Measurements from ENCODE around the gene MUC5B. TPM values are rescaled to one million over a fixed set of nuclear protein-coding genes. Genes with fewer than 3 reads are reported as not detected.
"Not testable (repeated sequence)": the region's sequence is repeated elsewhere in the genome, so short reads cannot be mapped to it uniquely, and the experiment has no call there.

MUC5B gene
- total and polyA plus RNA-seq, 2 experiments from 2014 or later: not detected

- H3K79me2 ChIP-seq (ENCODE audit: insufficient read depth): not testable (repeated sequence)
Observed at GRCh38 chr11:1248951-1249350, 26.1 kb downstream of the MUC5B start.

GRCh38 chr11:1250411-1250810, 27.5 kb downstream of the MUC5B start:
- H3K27ac ChIP-seq; H3F3A ChIP-seq (ENCODE audit: insufficient read depth); H3K4me3 ChIP-seq; H4K20me1 ChIP-seq (ENCODE audit: insufficient read depth); H3K4me1 ChIP-seq (ENCODE audit: insufficient read depth); H3K9ac ChIP-seq; H3K9me2 ChIP-seq (ENCODE audit: insufficient read depth); DNase-seq; H3K79me2 ChIP-seq (ENCODE audit: insufficient read depth); in situ Hi-C loops (cut with MboI); H3K9me3 ChIP-seq (ENCODE audit: low read depth); H3K4me2 ChIP-seq (ENCODE audit: unreplicated experiment); H3K27me3 ChIP-seq (replicated peaks; ENCODE audit: insufficient read depth); H3K36me3 ChIP-seq (ENCODE audit: low read depth); H2AFZ ChIP-seq: not testable (repeated sequence)
- WGBS, 2 experiments (ENCODE audit: low coverage in 1 of 2, low lambda C conversion rate in 2 of 2, missing lambda C conversion rate in 2 of 2): 70 to 79% methylated on average over 5 of the region's 12 CpGs

More at GRCh38 chr11:1248951-1249350, 26.1 kb downstream of the MUC5B start:
- H3K4me1 ChIP-seq (ENCODE audit: insufficient read depth); H3K4me3 ChIP-seq; H4K20me1 ChIP-seq (ENCODE audit: insufficient read depth); H3K9me3 ChIP-seq (ENCODE audit: low read depth); H3K27ac ChIP-seq; H2AFZ ChIP-seq; H3K36me3 ChIP-seq (ENCODE audit: low read depth); DNase-seq; H3F3A ChIP-seq (ENCODE audit: insufficient read depth); H3K9me2 ChIP-seq (ENCODE audit: insufficient read depth); H3K4me2 ChIP-seq (ENCODE audit: unreplicated experiment); H3K9ac ChIP-seq; H3K27me3 ChIP-seq (replicated peaks; ENCODE audit: insufficient read depth); in situ Hi-C loops (cut with MboI): not testable (repeated sequence)
- WGBS, 2 experiments (ENCODE audit: low coverage in 1 of 2, low lambda C conversion rate in 2 of 2, missing lambda C conversion rate in 2 of 2): 76 to 94% methylated on average over 11 to 12 of the region's 18 CpGs

- no peak for DNase-seq
- Histone ChIP-seq H3K79me2 (ENCODE audit: insufficient read depth) (no peaks in the 10 kb centered on the region), H3K9me3 (ENCODE audit: low read depth) (no peaks in the 10 kb centered on the region), H2AFZ (no peak overlapping the region), H3F3A (ENCODE audit: insufficient read depth) (no peaks in the 10 kb centered on the region), H3K27me3 (replicated peaks; ENCODE audit: insufficient read depth) (no peaks in the 10 kb centered on the region), H3K9ac (no peak overlapping the region), H3K27ac (no peak overlapping the region), H3K4me2 (ENCODE audit: unreplicated experiment) (no peak overlapping the region), H3K4me3 (no peak overlapping the region), H4K20me1 (ENCODE audit: insufficient read depth) (no peaks in the 10 kb centered on the region), H3K36me3 (ENCODE audit: low read depth) (no peaks in the 10 kb centered on the region), H3K9me2 (ENCODE audit: insufficient read depth) (no peaks in the 10 kb centered on the region), H3K4me1 (ENCODE audit: insufficient read depth) (no peaks in the 10 kb centered on the region)
- TF ChIP-seq EZH2 (IDR thresholded peaks at IDR 0.05; ENCODE audit: insufficient read depth, poor library complexity, severe bottlenecking): no peak
- in situ Hi-C loops (cut with MboI): no loop called here
- whole genome bisulfite sequencing, 2 experiments (ENCODE audit: low coverage in 1 of 2, low lambda C conversion rate in 2 of 2, missing lambda C conversion rate in 2 of 2): 84% methylated on average over 16 of the region's 16 CpGs
Observed at GRCh38 chr11:1251236-1251770, 28.4 kb downstream of the MUC5B start.

GRCh38 chr11:1252371-1253102, 29.7 kb downstream of the MUC5B start:
- H3K79me2 ChIP-seq (ENCODE audit: insufficient read depth): no peaks in the 10 kb centered on the region
- 78 to 79% methylated on average over 32 to 38 of the region's 38 CpGs for WGBS, 2 experiments (ENCODE audit: low coverage in 1 of 2, low lambda C conversion rate in 2 of 2, missing lambda C conversion rate in 2 of 2)
- no peaks in the 10 kb centered on the region for H3F3A ChIP-seq (ENCODE audit: insufficient read depth)
- no peak overlapping the region for H2AFZ ChIP-seq
- H3K9me3 ChIP-seq (ENCODE audit: low read depth): no peaks in the 10 kb centered on the region
- no peaks in the 10 kb centered on the region for H3K27me3 ChIP-seq (replicated peaks; ENCODE audit: insufficient read depth)
- no peaks in the 10 kb centered on the region for H3K9me2 ChIP-seq (ENCODE audit: insufficient read depth)
- H3K27ac ChIP-seq: no peak overlapping the region
- no peak for TF ChIP-seq EZH2phosphoT487 (IDR thresholded peaks at IDR 0.05; ENCODE audit: insufficient read depth, low read depth)
- no peak for TF ChIP-seq EZH2 (IDR thresholded peaks at IDR 0.05; ENCODE audit: insufficient read depth, poor library complexity, severe bottlenecking)
- H3K36me3 ChIP-seq (ENCODE audit: low read depth): no peaks in the 10 kb centered on the region
- DNase-seq: no peak
- in situ Hi-C loops (cut with MboI): no loop called here
- H3K4me3 ChIP-seq: no peak overlapping the region
- H3K4me2 ChIP-seq (ENCODE audit: unreplicated experiment): no peak overlapping the region
- no peaks in the 10 kb centered on the region for H3K4me1 ChIP-seq (ENCODE audit: insufficient read depth)
- H3K9ac ChIP-seq: no peak overlapping the region
- H4K20me1 ChIP-seq (ENCODE audit: insufficient read depth): no peaks in the 10 kb centered on the region

GRCh38 chr11:1253103-1253485, 30.2 kb downstream of the MUC5B start:
- H3K27me3 ChIP-seq (replicated peaks; ENCODE audit: insufficient read depth): no peaks in the 10 kb centered on the region
- H4K20me1 ChIP-seq (ENCODE audit: insufficient read depth): no peaks in the 10 kb centered on the region
- no peaks in the 10 kb centered on the region for H3K9me2 ChIP-seq (ENCODE audit: insufficient read depth)
- no peak overlapping the region for H2AFZ ChIP-seq
- H3K9ac ChIP-seq: no peak overlapping the region
- H3K4me3 ChIP-seq: no peak overlapping the region
- in situ Hi-C loops (cut with MboI): no loop called here
- H3F3A ChIP-seq (ENCODE audit: insufficient read depth): no peaks in the 10 kb centered on the region
- no peak overlapping the region for H3K4me2 ChIP-seq (ENCODE audit: unreplicated experiment)
- WGBS, 2 experiments (ENCODE audit: low coverage in 1 of 2, low lambda C conversion rate in 2 of 2, missing lambda C conversion rate in 2 of 2): 73 to 77% methylated on average over 8 to 9 of the region's 9 CpGs
- no peak for DNase-seq
- no peaks in the 10 kb centered on the region for H3K9me3 ChIP-seq (ENCODE audit: low read depth)
- H3K27ac ChIP-seq: no peak overlapping the region
- H3K79me2 ChIP-seq (ENCODE audit: insufficient read depth): no peaks in the 10 kb centered on the region
- H3K36me3 ChIP-seq (ENCODE audit: low read depth): no peaks in the 10 kb centered on the region
- H3K4me1 ChIP-seq (ENCODE audit: insufficient read depth): no peaks in the 10 kb centered on the region
- TF ChIP-seq EZH2 (IDR thresholded peaks at IDR 0.05; ENCODE audit: insufficient read depth, poor library complexity, severe bottlenecking): no peak
- TF ChIP-seq EZH2phosphoT487 (IDR thresholded peaks at IDR 0.05; ENCODE audit: insufficient read depth, low read depth): no peak
